ENCODE data around the gene CLSTN2. TPM values are rescaled to one million over a fixed set of nuclear protein-coding genes. Genes with fewer than 3 reads are reported as not detected.

The CLSTN2 gene
- total and polyA plus RNA-seq, 2 of the 4 experiments (the other 2 are of a cell fraction): under 0.01 to 0.07 TPM

DNA sequence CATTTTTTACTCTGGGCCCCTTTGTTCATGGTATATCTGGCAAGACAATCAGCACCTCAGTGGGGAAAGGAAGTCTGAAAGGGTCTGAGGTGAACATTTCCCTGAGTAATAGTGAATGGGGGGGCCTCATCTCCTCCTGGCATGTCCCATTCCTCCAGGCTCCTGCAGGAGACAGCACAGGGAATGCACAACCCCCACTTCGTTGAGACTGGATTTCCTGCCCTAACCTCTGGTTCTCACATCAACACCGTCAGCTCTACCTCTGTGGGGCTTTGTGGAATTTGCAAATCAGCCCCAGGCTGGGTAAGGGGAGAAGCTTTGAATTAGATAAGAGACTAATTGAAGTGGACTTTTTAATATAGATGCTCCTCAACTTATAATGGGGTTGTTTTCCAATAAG is 574.5 kb downstream of the CLSTN2 start:
- no peak overlapping the region for H2BK20ac ChIP-seq (ENCODE audit: low read depth, low read length)
- H3K27me3 ChIP-seq (ENCODE audit: control insufficient read depth, insufficient read depth, low read length): no peaks in the 10 kb centered on the region
- intact Hi-C loops (cut with micrococcal nuclease) (no loop called here), in situ Hi-C loops (cut with MboI; ENCODE audit: low sequenced_read_pairs) (no loop called here), dilution Hi-C loops (cut with HindIII; ENCODE audit: low sequenced_read_pairs, unreplicated experiment) (no loop called here)
- H4K5ac ChIP-seq (ENCODE audit: low read depth, low read length): no peak overlapping the region
- H2AFZ ChIP-seq (replicated peaks; ENCODE audit: low read length, poor library complexity): no peak overlapping the region
- H3K79me1 ChIP-seq (ENCODE audit: low read depth in 1 of 2, low read length in 2 of 2): no peaks in the 10 kb centered on the region
- H4K8ac ChIP-seq (ENCODE audit: low read depth in 2 of 2, low read length in 2 of 2): no peak overlapping the region
- no peak overlapping the region for H3K9ac ChIP-seq (ENCODE audit: low read depth, low read length)
- no peaks in the 10 kb centered on the region for H4K20me1 ChIP-seq (ENCODE audit: insufficient read depth, low read length)
- H3K36me3 ChIP-seq (ENCODE audit: control insufficient read depth, insufficient read depth, low read length): no peaks in the 10 kb centered on the region
- no peak overlapping the region for H3K56ac ChIP-seq (ENCODE audit: extremely low read depth, insufficient read depth, low read length)
- H3K23ac ChIP-seq (ENCODE audit: low read depth, low read length): no peak overlapping the region
- CTCF ChIA-PET: no interaction called here
- H3K4me1 ChIP-seq (ENCODE audit: control insufficient read depth, insufficient read depth, low read length): no peaks in the 10 kb centered on the region
- no peak overlapping the region for H3K18ac ChIP-seq (ENCODE audit: low read depth, low read length)
- H3K4me2 ChIP-seq (ENCODE audit: low read depth, low read length): no peak overlapping the region
- ATAC-seq (ENCODE audit: low read depth) (no peak), DNase-seq (no peak)
- no peak overlapping the region for H3K4me3 ChIP-seq (ENCODE audit: insufficient read depth, low read depth, low read length)
- H3K9me3 ChIP-seq (ENCODE audit: control insufficient read depth, insufficient read depth, low read length): no peaks in the 10 kb centered on the region; the same call in 1 of the 2 replicates
- H2BK5ac ChIP-seq (ENCODE audit: low read depth, low read length, poor library complexity, severe bottlenecking): no peak overlapping the region
- H4K91ac ChIP-seq (ENCODE audit: insufficient read depth, low read depth, low read length): no peak overlapping the region
- H3K14ac ChIP-seq (replicated peaks; ENCODE audit: low read depth, low read length): no peak overlapping the region
- no peak overlapping the region for H2BK15ac ChIP-seq (ENCODE audit: low read depth, low read length)
- TF ChIP-seq CHD1 (IDR thresholded peaks at IDR 0.05; ENCODE audit: low read depth, low read length): no peak
- TF ChIP-seq POLR2A (IDR thresholded peaks at IDR 0.05; ENCODE audit: low read depth, low read length): no peak
- no peak for TF ChIP-seq FOS (IDR thresholded peaks at IDR 0.05; ENCODE audit: low read depth, low read length)
- TF ChIP-seq MXI1 (IDR thresholded peaks at IDR 0.05; ENCODE audit: borderline replicate concordance, low read depth, low read length): no peak
- no peak for TF ChIP-seq MAFK (IDR thresholded peaks at IDR 0.05; ENCODE audit: low read depth, low read length)
- TF ChIP-seq CEBPB (IDR thresholded peaks at IDR 0.05; ENCODE audit: low read depth, low read length): no peak
- TF ChIP-seq NFE2L2 (IDR thresholded peaks at IDR 0.05; ENCODE audit: low read depth, low read length): no peak
- TF ChIP-seq SMC3 (IDR thresholded peaks at IDR 0.05; ENCODE audit: low read depth, low read length): no peak
- TF ChIP-seq RCOR1 (IDR thresholded peaks at IDR 0.05; ENCODE audit: insufficient replicate concordance, low read length): no peak
- H3K4ac ChIP-seq (ENCODE audit: low read depth, low read length): no peak overlapping the region
- no peak overlapping the region for H3K27ac ChIP-seq (ENCODE audit: insufficient read depth, low read length)
- no peak overlapping the region for H2BK120ac ChIP-seq (ENCODE audit: low read depth, low read length)
- POLR2A ChIA-PET (ENCODE audit: unreplicated experiment): no interaction called here
- no TSS peak for BruUV-seq (replicated peaks)
- H2AK5ac ChIP-seq (ENCODE audit: low read depth, low read length): no peak overlapping the region
- WGBS, 2 experiments (ENCODE audit: extremely low coverage in 2 of 2, insufficient read length in 1 of 2): no CpG with 5 or more reads among the region's 2 CpGs
- H2AK9ac ChIP-seq (replicated peaks; ENCODE audit: low read depth, low read length, poor library complexity): no peak overlapping the region
- no peaks in the 10 kb centered on the region for H3K9me1 ChIP-seq (ENCODE audit: insufficient read depth, low read length)

Measured in IMR-90 (cell line).